Spleen (tissue), 7 donors: ENCODE measurements around the gene SIAH1.

Experiments
- POLR2A ChIP-seq, 3 donors: fragments of 450-650 bp; IDR thresholded peaks; one replicate each; pipeline ENCODE4 v1.5.1; 2017; ENCODE audit warnings: antibody characterized with exemption in 3 of 3, mild to moderate bottlenecking in 1 of 3
- TF ChIP-seq, protein P1 (sequence below), 11 experiments: fragments of 200-600 bp in 7 of 11; fragments of 450-650 bp in 4 of 11; sonication (generic) in 4 of 11; IDR thresholded peaks in 8 of 11; conservative IDR thresholded peaks in 3 of 11; 1 replicate in 7 of 11; 2 replicates in 4 of 11; pipeline versions ENCODE4 v1.4.0 to v1.8.0; 2016 to 2021; ENCODE audit warnings: antibody characterized with exemption in 11 of 11, inconsistent platforms in 4 of 11, mild to moderate bottlenecking in 1 of 11
- donor health status: DM: no; HTN: no; CAD: no; lungs with moderate emphysema.
- donor health status: DM: no; HTN: no; CAD: no.
- donor health status: DM: no; HTN: no; CAD: no.

DNA sequence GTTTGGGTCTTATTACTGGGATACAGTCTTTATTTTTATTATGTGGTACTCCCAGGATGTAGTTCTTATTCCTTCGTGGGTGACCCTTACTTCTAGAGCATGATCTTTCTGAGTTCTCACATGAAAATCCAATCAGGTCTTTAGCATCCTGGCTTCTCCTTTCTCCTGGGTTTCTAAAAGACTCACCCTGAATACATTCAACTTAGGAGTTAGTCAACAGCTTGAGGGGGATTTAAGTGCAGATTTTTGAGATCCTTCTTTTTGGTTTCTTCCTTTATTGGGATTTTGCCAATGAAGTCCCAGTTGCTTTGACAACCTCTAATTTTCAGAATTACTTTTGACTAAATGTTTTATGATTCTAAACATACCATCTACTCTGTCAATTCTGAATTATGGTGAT is 68.2 kb downstream of the SIAH1 start:
- no peak for TF ChIP-seq POLR2A (IDR thresholded peaks at IDR 0.05)
- TF ChIP-seq, protein P1, sequence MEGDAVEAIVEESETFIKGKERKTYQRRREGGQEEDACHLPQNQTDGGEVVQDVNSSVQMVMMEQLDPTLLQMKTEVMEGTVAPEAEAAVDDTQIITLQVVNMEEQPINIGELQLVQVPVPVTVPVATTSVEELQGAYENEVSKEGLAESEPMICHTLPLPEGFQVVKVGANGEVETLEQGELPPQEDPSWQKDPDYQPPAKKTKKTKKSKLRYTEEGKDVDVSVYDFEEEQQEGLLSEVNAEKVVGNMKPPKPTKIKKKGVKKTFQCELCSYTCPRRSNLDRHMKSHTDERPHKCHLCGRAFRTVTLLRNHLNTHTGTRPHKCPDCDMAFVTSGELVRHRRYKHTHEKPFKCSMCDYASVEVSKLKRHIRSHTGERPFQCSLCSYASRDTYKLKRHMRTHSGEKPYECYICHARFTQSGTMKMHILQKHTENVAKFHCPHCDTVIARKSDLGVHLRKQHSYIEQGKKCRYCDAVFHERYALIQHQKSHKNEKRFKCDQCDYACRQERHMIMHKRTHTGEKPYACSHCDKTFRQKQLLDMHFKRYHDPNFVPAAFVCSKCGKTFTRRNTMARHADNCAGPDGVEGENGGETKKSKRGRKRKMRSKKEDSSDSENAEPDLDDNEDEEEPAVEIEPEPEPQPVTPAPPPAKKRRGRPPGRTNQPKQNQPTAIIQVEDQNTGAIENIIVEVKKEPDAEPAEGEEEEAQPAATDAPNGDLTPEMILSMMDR (IDR thresholded peaks at IDR 0.05 in 8 of 11, conservative IDR thresholded peaks at IDR 0.05 in 3 of 11): no peak
